GM19455 (cell line): ENCODE results near the gene MMP12.

Source experiments
- ATAC-seq: cut with Tn5 transposase; IDR thresholded peaks from one replicate; pipeline ENCODE4 v1.9.1; 2021; ENCODE audit not compliant: unreplicated experiment

MMP12 gene

GRCh38 chr11:102850973-102851745, 23.6 kb downstream of the MMP12 start:
- no peak for ATAC-seq

DNA sequence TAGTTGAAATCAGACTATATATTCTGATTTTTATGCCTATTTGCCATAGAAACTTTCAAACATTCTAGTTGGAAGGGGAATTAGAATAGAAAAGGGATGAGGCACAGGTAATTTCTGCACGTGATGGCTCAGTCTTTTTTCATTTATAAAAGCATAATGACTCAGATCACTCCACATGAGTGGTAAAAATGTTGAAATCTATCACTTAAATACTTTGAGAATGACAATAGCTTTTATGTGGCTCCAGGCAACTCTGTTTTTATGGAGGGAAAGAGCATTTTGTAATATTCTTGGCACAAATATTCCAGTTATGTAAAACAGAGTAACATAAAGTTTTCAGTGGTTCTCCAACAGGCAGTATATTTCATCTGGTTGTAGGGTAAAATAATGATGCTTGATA, 25.5 kb downstream of the MMP12 start:
- no peak for ATAC-seq

GRCh38 chr11:102846292-102846691, 28.5 kb downstream of the MMP12 start:
- ATAC-seq: no peak

- no peak for ATAC-seq
These were observed 31.3 kb downstream of the MMP12 start, which contains the start of gene MMP3 for GRCh38 chr11:102843489-102843888. TSS of gene MMP3 (minus strand) at chr11:102843609. CDS start at chr11:102843546, 63 bp downstream.

DNA sequence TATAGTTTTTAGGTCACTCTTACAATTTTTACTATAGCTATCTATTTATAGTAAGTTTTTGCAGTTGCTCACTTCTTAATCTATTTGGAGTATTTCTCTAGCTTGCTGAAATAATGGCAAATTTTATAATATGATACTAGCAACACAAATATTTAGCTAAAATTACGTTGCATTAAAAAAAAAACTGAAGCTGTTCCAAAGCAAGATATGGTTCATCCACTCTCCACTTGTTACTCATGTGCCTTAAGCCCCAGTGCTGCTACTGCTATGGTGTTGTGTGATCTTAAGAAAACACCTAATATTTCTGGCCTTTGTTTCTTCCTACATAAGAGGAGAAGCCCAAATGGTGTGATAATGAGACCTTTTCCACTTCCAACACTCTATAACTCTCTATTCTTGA, 31.9 kb downstream of the MMP12 start:
- ATAC-seq: no peak

DNA sequence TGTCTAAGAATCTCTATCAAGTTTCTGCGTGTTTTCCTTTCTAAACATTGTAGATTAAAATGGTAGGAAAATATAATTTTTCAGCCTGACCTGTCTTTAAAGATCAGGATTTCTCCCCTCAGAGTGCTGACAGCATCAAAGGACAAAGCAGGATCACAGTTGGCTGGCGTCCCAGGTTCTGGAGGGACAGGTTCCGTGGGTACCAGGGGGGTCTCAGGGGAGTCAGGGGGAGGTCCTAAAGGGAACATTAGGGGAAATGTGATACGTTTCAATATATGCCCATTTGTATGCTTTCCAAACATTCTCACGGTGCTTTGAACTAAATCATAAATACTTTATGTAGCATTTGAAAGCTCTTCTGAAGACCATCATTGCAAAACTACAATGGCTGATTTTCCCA, 34.8 kb downstream of the MMP12 start:
- ATAC-seq: no peak

DNA sequence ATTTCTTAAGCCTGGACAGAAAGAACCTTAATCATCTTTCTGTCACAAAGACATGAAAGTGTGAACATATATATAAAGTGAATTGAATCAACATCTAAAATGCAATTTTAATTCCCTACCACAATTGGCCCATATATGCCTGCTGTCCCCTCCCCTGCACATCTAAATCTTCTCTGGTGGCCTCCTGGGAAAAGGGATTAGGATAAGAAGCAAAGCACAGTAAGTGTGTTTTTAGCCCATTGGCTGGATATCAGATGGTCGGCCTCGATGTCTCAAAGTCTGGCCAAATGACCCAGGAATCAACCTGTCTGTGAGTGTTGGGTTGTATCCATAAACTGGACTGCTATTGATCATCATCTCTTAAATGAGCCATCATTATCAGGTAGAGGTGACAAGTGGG, 37.1 kb downstream of the MMP12 start:
- no peak for ATAC-seq

DNA sequence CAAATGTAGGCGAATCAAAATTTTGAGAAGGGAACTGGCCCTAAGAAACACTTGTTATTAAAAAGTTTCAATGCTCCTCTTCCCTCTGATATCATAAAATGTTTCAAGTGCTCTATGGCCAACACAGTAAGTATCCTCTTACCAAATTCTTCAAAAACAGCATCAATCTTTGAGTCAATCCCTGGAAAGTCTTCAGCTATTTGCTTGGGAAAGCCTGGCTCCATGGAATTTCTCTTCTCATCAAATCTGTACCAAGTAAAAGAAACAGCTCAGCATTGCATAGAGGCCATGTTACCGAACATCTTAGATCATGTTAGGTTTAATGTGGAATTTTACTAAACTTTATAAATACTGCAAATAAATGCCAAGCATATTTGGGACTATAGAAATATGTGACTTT, 37.6 kb downstream of the MMP12 start:
- ATAC-seq: no peak

DNA sequence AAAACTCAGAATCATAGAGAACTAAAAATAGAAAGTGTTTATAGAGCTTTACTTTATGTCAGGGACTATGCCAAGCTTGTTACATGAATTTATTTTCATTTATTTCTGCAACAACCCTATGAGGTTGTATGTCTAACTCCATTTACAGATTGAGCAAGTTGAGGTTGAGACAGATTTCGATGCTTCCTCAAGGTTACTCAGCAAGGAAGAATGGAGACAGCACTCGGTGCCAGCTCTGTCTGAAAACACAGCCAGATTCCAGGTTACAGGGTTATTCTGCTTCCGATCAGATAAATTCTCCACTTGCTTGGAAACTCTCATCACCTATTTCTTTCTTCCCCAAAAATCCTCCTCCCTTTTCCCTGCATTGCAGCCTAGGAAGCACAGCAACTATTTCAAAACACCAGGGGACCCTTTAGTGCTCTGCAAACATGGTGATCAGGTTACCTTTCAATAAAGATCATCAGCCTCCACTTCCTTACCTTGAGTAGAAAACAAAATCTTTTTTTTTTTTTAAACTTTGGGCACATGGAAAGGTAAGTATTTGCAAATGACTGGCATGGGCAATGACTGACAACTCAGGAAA, 38.4 kb downstream of the MMP12 start:
- no peak for ATAC-seq

GRCh38 chr11:102833731-102834130, 41.1 kb downstream of the MMP12 start:
- no peak for ATAC-seq

DNA sequence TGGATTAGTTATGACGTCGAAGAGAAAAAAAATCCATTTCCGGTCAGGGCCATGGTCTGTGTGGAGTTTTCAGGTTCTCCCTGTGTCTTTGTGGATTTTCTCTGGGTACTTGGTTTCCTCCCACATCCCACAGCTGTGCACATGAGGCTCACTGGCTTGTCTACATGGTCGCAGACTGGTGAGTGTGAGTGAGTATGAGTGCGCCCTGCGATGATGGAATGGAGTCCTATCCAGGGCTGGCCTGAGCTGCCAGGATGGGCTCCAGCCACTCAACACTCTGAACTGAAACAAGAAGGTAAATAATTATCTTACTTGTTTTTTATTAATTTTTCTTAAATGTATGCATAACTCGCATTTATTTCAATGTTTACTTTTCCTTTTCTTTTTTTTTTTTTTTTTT, 42.2 kb downstream of the MMP12 start:
- no peak for ATAC-seq

DNA sequence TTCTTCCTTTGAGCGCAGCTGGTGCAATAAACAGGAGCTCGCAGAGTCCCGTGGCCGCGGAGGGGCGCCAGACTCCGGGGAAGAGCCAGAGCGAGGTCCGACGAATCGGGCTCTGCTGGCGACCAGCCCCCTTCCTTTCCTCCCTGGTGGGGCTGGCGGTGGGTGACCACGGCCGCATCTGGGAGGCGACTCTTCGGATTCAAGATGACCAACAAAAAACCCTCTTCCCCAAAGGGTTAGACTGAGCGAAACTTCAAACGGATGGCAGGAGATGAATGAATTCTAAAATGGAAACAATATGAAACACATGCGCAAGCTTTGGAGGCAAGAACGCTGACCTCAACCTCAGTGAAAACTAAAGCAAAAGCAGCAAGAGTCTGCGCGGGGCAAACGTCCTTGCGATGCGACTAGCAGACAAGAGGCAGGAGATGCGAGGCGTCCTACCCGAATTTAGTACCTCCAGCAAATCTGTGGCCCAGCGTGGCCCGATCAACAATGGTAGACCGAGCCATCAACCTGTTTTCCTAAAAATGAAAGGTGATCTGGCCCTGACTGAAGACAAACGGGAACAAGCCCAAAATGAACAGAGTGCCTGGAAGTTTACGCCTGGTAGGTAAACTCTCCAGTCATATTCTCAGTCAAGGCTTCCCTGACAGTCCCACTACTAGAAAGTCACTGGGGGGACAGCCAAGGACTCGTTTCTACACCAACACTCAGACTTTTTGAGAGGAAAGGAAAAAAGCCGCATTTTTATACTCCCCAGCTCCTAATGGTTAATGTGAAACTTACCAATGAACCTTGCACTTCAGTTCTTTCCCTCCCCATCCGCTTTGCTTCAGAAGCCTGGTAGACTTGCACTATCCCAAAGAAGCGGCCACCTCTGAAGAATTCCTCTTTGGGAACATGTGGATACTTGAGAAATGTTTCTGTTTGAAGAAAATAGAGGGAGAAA, 43.0 kb downstream of the MMP12 start:
- ATAC-seq: no peak

DNA sequence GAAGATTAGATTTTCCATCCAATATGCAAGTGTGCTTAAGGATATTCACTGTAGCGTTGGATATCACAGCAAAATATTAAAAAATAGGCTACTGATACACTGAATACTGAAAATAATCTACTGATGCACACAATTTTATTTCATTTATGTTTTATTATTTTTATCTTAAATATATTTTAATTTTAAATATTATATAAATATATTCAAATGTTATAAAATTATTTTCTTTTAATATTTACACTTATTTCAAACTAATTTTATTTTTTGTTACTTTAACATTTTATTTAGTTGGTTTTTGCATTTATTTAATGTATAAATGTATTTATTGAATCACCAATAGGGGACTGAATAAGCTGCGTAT, 43.7 kb downstream of the MMP12 start:
- no peak for ATAC-seq

GRCh38 chr11:102830001-102830727, 44.6 kb downstream of the MMP12 start:
- no peak for ATAC-seq

GRCh38 chr11:102829316-102830000, 45.3 kb downstream of the MMP12 start:
- ATAC-seq: no peak

DNA sequence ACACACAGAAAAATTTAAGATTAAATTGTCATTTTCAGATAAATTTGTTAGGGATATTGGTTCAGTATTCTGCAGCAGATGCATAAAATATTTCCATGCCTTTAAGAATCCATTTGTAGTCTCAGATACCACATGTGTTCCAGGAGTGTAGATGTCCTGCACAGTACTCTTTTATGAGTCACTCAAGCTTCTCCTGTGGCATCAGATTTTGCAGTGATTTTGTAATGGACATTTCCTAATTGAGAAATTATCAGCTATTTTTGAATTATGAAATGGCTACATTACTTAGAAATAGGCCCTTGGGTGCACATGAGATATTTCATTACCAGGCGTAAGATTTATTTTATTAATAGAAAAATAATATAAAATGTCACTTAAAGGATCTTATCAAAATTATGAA, 50.2 kb downstream of the MMP12 start:
- ATAC-seq: no peak

DNA sequence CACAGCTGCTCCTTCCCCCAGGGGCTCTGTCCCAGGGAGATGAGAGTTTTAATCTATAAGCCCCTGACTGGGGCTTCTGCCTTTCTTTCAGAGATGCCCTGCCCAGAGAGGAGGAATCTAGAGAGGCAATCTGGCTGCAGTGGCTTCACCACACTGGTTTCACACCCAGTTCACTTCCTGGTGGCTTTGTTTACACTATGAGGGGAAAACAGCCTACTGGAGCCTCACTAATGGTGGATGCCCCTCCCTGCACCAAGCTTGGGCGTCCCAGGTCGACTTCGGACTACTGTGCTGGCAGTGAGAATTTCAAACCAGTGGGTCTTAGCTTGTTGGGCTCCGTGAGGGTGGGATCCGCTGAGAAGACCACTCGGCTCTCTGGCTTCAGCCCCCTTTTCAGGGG, 55.3 kb downstream of the MMP12 start:
- no peak for ATAC-seq

DNA sequence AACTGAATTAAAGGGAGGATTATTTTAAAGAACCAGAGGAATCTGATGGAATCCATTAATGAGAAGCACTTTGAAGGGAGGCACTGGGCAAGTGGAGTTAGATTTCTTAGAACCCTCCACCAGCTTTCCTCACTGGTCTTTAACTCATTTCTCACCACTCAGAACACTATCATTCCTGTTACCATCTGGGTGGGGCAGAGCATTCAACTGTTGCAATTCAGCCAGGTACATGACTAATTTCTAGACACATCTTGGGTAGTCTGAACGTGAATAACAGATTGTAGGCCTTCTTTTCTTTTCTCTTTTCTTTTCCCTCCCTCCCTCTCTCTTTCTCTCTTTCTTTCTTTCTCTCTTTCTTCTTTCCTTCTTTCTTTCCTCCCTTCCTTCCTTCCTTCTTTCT, 61.3 kb downstream of the MMP12 start:
- no peak for ATAC-seq
